ENCODE measurements around the gene PIAS4.
"Not testable (repeated sequence)": the region's sequence is repeated elsewhere in the genome, so short reads cannot be mapped to it uniquely, and the experiment has no call there.

PIAS4 gene

GRCh38 chr19:4007021-4007835, at the start of gene PIAS4:
PIAS4 (plus strand) TSS chr19:4007736; CDS start chr19:4007761, 25 bp downstream.
- DNase-seq = peak; percentile 64

- DNase-seq = no peak
Observed at GRCh38 chr19:3958836-3959765, 48.4 kb upstream of the PIAS4 start.

- no peak for DNase-seq
Observed at GRCh38 chr19:3959766-3960131, 47.8 kb upstream of the PIAS4 start.

- no peak for DNase-seq
Observed at GRCh38 chr19:3961007-3961406, 46.5 kb upstream of the PIAS4 start.

GRCh38 chr19:3963458-3964255, 43.9 kb upstream of the PIAS4 start:
- DNase-seq = no peak

- no peak for DNase-seq
Observed at GRCh38 chr19:3964256-3965194, 43.0 kb upstream of the PIAS4 start.

- DNase-seq = no peak
Observed at GRCh38 chr19:3966051-3967017, 41.2 kb upstream of the PIAS4 start.

- DNase-seq = not testable (repeated sequence)
Observed at GRCh38 chr19:3967983-3968382, 39.6 kb upstream of the PIAS4 start.

GRCh38 chr19:3968556-3969434, 38.7 kb upstream of the PIAS4 start:
- DNase-seq = no peak

GRCh38 chr19:3969435-3970312, 37.9 kb upstream of the PIAS4 start:
- DNase-seq = no peak

- DNase-seq = no peak
Observed at GRCh38 chr19:3970313-3970807, 37.2 kb upstream of the PIAS4 start.

- DNase-seq = peak; percentile 96
Observed at GRCh38 chr19:3970808-3971598, 36.5 kb upstream of the PIAS4 start, which contains the start of gene DAPK3. DAPK3 (minus strand) TSS chr19:3971099; CDS start chr19:3969735, 1,364 bp downstream.

- DNase-seq = no peak
Observed at GRCh38 chr19:3975144-3975543, 32.4 kb upstream of the PIAS4 start.

- no peak for DNase-seq
Observed at GRCh38 chr19:3975637-3976087, 31.9 kb upstream of the PIAS4 start.

GRCh38 chr19:3976495-3977241, 30.9 kb upstream of the PIAS4 start:
- no peak for DNase-seq

Measured in NCI-H187 treated with DMSO at 0.1 percent for 48 hours (cell line).